GM12874 (cell line): ENCODE results near the gene KLF15.

Source experiments
- CTCF ChIP-seq: IDR thresholded peaks from 2 replicates; pipeline ENCODE4 v1.5.1; 2011; ENCODE audit warnings: low read depth, mild to moderate bottlenecking, control low read depth, low read length, moderate library complexity; ENCODE audit not compliant: insufficient read depth

The KLF15 gene

GRCh38 chr3:126352476-126353454 is 4.4 kb downstream of the KLF15 start:
- TF ChIP-seq CTCF = no peak

DNA sequence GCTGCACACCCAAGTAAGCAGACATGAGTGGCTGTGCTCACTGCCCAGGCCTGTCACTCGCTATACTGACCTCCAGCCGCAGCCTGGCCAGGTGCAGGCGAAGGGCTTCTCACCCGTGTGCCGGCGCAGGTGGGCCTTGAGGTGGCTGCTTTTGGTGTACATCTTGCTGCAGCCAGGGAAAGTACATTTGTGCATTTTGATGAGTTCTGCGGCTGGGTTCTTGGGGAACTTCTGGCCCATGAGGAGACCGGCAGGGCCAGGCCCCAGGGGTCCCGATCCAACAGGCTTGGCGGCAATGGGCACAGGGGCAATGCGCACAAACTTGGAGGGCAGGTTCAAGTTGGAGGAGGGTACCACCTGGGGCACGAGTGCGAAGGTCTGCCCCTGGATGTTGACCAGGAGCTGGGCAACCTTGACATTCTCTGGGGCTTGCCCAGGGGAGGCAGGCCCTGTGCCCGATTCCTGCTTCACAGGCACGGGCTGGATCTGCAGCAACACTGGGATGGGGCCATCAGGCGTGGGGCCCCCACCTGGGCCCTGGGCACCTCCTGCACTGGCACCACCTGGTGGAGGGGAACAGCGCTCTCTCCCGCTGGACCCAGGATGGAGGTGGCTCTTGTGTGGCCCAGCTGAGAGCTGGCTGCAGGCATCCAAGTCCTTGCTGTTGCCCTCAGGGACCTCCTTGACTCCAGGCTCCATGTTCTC is 5.3 kb downstream of the KLF15 start:
- TF ChIP-seq CTCF = no peak

DNA sequence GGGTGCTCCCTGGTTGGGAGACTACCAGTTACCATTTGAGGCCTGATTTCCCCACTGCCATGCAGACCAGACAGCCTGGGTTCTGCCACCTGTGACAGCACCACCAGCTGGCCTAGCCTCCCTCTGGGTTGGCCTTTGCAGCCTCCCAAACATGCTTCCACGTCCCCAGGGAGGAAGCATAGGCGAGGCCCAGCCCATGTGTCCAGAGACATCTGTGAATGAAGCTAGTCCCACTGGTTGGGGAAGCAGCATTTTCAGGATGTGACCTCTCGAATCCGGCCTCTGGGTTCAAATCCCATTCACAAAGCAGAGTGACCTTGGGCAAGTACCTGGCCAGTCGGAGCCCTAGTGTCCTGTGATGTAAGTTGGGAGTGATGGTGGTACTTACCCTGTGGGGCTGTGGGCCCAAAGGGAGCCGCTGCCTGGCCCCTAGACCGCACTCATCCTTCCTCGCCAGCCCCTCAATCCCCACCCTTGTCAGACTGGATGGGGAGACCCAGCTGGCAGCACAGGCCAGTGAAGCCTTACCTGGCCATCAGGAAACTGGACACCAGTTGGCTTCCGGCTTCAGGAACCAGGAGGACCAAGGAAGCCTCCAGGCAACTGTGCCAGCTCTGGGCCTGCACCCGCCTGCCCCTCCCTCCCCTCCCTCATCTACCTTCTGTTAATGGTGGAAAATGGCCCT is 6.0 kb downstream of the KLF15 start:
- TF ChIP-seq CTCF = no peak

DNA sequence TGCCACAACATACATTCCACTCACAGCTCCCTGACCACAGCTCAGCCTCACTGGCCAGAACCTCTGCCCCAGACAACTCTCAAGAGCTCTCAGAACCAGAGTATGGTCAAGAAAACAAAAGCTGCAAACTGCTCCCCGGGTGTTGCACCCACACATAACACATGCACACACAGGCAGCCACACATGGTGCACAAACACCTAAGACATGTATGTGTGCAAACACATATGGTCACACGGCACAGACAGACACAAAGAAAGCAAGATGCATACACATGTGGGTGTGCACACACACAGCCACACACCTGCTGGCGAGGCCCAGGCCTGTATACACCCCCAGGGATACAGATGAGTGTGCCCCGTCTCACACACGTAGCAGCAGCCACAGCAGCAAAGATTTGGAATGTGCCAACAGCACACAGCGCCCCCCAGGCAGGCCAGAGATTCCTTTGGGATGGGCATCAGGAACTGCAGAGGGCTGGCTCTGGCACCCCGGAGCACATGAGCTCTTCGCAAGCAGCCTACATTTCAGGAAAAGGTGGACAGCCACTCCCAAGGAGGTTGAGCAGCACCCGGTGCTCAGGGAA is 6.6 kb downstream of the KLF15 start:
- no peak for TF ChIP-seq CTCF

GRCh38 chr3:126349611-126350501 is 7.4 kb downstream of the KLF15 start:
- no peak for TF ChIP-seq CTCF

- no peak for TF ChIP-seq CTCF
These were observed 8.1 kb downstream of the KLF15 start for GRCh38 chr3:126349071-126349470.
